Measurements from ENCODE around the gene NT5C. TPM values are rescaled to one million over a fixed set of nuclear protein-coding genes. Genes with fewer than 3 reads are reported as not detected.

NT5C gene
- total RNA-seq, 2 donors from 2014 or later, result 120 to 166 TPM

GRCh38 chr17:75081611-75082540, 49.7 kb downstream of the NT5C start:
- no peaks in the 10 kb centered on the region for H3K4me1 ChIP-seq (replicated peaks)
- no peak overlapping the region for H3K4me3 ChIP-seq
- intact Hi-C loops (cut with DNase I), result no loop called here
- H3K27ac ChIP-seq, result no peak overlapping the region
- no peaks in the 10 kb centered on the region for H3K9me3 ChIP-seq
- TF ChIP-seq CTCF (IDR thresholded peaks at IDR 0.05) (no peak), POLR2AphosphoS5 (IDR thresholded peaks at IDR 0.05) (no peak), POLR2A (IDR thresholded peaks at IDR 0.05) (no peak)
- H3K36me3 ChIP-seq, result no peaks in the 10 kb centered on the region
- no peaks in the 10 kb centered on the region for H3K27me3 ChIP-seq (replicated peaks; ENCODE audit: insufficient read depth)
- no peak for DNase-seq (ENCODE audit: low spot score)
- WGBS, result 77% methylated on average over 13 of the region's 13 CpGs

Small RNAs within 50 kb of the gene (small RNA-seq; reads per million reads assigned to genes)
- 0 reads per million in 2 donors for gene RF00019

Other genes starting within 250 kb of the NT5C start
- not detected for gene FADS6, start 238.1 kb downstream of the NT5C start, total RNA-seq
- gene USH1G, start 208.5 kb downstream of the NT5C start, total RNA-seq, result 1 to 10 TPM in 1 of 2 donors, not detected in 1; 1.1 TPM
- gene OTOP2, start 207.5 kb downstream of the NT5C start, total RNA-seq, result under 1 TPM in 1 of 2 donors, not detected in 1; 0.85 TPM
- gene OTOP3, start 195.8 kb downstream of the NT5C start, total RNA-seq, result not detected
- gene HID1, start 159.0 kb downstream of the NT5C start, total RNA-seq, result 100 to 1,000 TPM in 1 of 2 donors, 10 to 100 TPM in 1; 87.1 to 101 TPM
- gene CDR2L, start 144.1 kb downstream of the NT5C start, total RNA-seq, result 10 to 100 TPM; 13.7 to 34.9 TPM
- 10 to 100 TPM; 28.4 to 73.8 TPM for gene MRPL58, start 119.1 kb downstream of the NT5C start, total RNA-seq
- 100 to 1,000 TPM; 116 to 201 TPM for gene ATP5PD, start 84.8 kb downstream of the NT5C start, total RNA-seq
- 100 to 1,000 TPM in 1 of 2 donors, 10 to 100 TPM in 1; 24.4 to 104 TPM for gene KCTD2, start 84.5 kb downstream of the NT5C start, total RNA-seq
- 10 to 100 TPM; 65.0 to 66.4 TPM for gene SLC16A5, start 43.8 kb downstream of the NT5C start, total RNA-seq
- 10 to 100 TPM; 13.6 to 15.1 TPM for gene ARMC7, start 21.8 kb downstream of the NT5C start, total RNA-seq
- gene JPT1, start 22.8 kb upstream of the NT5C start, total RNA-seq, result 100 to 1,000 TPM in 1 of 2 donors, 10 to 100 TPM in 1; 97.9 to 132 TPM
- gene SUMO2, start 51.2 kb upstream of the NT5C start, total RNA-seq, result 10 to 100 TPM; 79.7 to 97.2 TPM
- 10 to 100 TPM; 41.0 to 46.7 TPM for gene NUP85, start 73.9 kb upstream of the NT5C start, total RNA-seq
- gene GGA3, start 129.9 kb upstream of the NT5C start, total RNA-seq, result 10 to 100 TPM; 18.9 to 43.3 TPM
- gene MRPS7, start 130.1 kb upstream of the NT5C start, total RNA-seq, result 10 to 100 TPM; 40.8 to 45.3 TPM
- 10 to 100 TPM; 14.1 to 31.4 TPM for gene MIF4GD, start 139.5 kb upstream of the NT5C start, total RNA-seq
- 10 to 100 TPM in 1 of 2 donors, 1 to 10 TPM in 1; 5.2 to 15.2 TPM for gene SLC25A19, start 157.7 kb upstream of the NT5C start, total RNA-seq